ENCODE results near the gene LLGL1.
A peak's percentile ranks its signal among the peaks of the same experiment; 100 is the strongest.

LLGL1 gene

GRCh38 chr17:18248300-18248731, 22.9 kb downstream of the LLGL1 start:
- peaks cover 7% of the 10 kb centered on the region for H3K4me1 Mint-ChIP-seq
- peaks cover 48% of the 10 kb centered on the region for H3K36me3 Mint-ChIP-seq (ENCODE audit: low read depth)
- H3K4me3 Mint-ChIP-seq = peak overlapping the region in 2 of 3 experiments; percentile 52 to 69
- peak; percentile 58 to 68 (median 64) for TF ChIP-seq CTCF (IDR thresholded peaks at IDR 0.05; ENCODE audit: unreplicated experiment in 3 of 3)
- H3K27ac Mint-ChIP-seq = peak overlapping the region; percentile 37 to 65 (median 44)
- no peaks in the 10 kb centered on the region for H3K9me3 Mint-ChIP-seq
- H3K27me3 Mint-ChIP-seq (ENCODE audit: low read depth) = no peaks in the 10 kb centered on the region

- Mint-ChIP-seq H3K4me1 (peaks cover 7% of the 10 kb centered on the region), H3K9me3 (no peaks in the 10 kb centered on the region), H3K27ac (peak overlapping the region in 2 of 3 experiments; percentile 37 to 65), H3K4me3 (no peak overlapping the region), H3K27me3 (ENCODE audit: low read depth) (no peaks in the 10 kb centered on the region), H3K36me3 (ENCODE audit: low read depth) (peaks cover 48% of the 10 kb centered on the region)
- TF ChIP-seq CTCF (IDR thresholded peaks at IDR 0.05; ENCODE audit: unreplicated experiment in 3 of 3) = no peak
These were observed 23.4 kb downstream of the LLGL1 start for GRCh38 chr17:18248811-18249210.

GRCh38 chr17:18250259-18250658, 24.8 kb downstream of the LLGL1 start:
- no peak for TF ChIP-seq CTCF (IDR thresholded peaks at IDR 0.05; ENCODE audit: unreplicated experiment in 3 of 3)
- H3K9me3 Mint-ChIP-seq = no peaks in the 10 kb centered on the region
- no peak overlapping the region for H3K27ac Mint-ChIP-seq
- H3K4me1 Mint-ChIP-seq = peaks cover 7% of the 10 kb centered on the region
- H3K36me3 Mint-ChIP-seq (ENCODE audit: low read depth) = peaks cover 49% of the 10 kb centered on the region
- H3K27me3 Mint-ChIP-seq (ENCODE audit: low read depth) = no peaks in the 10 kb centered on the region
- H3K4me3 Mint-ChIP-seq = no peak overlapping the region

- H3K27me3 Mint-ChIP-seq (ENCODE audit: low read depth) = no peaks in the 10 kb centered on the region
- no peak overlapping the region for H3K27ac Mint-ChIP-seq
- H3K36me3 Mint-ChIP-seq (ENCODE audit: low read depth) = peaks cover 46% of the 10 kb centered on the region
- no peak overlapping the region for H3K4me3 Mint-ChIP-seq
- no peaks in the 10 kb centered on the region for H3K9me3 Mint-ChIP-seq
- peaks cover 7% of the 10 kb centered on the region for H3K4me1 Mint-ChIP-seq
- TF ChIP-seq CTCF (IDR thresholded peaks at IDR 0.05; ENCODE audit: unreplicated experiment in 3 of 3) = no peak
These were observed 25.3 kb downstream of the LLGL1 start for GRCh38 chr17:18250708-18251107.

- TF ChIP-seq CTCF (IDR thresholded peaks at IDR 0.05; ENCODE audit: unreplicated experiment in 3 of 3) = no peak
- Mint-ChIP-seq H3K27ac (no peak overlapping the region), H3K4me3 (no peak overlapping the region), H3K27me3 (ENCODE audit: low read depth) (no peaks in the 10 kb centered on the region), H3K4me1 (peaks cover 7% of the 10 kb centered on the region), H3K9me3 (no peaks in the 10 kb centered on the region), H3K36me3 (ENCODE audit: low read depth) (peaks cover 44% of the 10 kb centered on the region)
These were observed 25.8 kb downstream of the LLGL1 start for GRCh38 chr17:18251204-18251603.

GRCh38 chr17:18252160-18252559, 26.7 kb downstream of the LLGL1 start:
- Mint-ChIP-seq H3K4me1 (peaks cover 10% of the 10 kb centered on the region), H3K4me3 (no peak overlapping the region), H3K27ac (no peak overlapping the region), H3K36me3 (ENCODE audit: low read depth) (peaks cover 39% of the 10 kb centered on the region), H3K9me3 (no peaks in the 10 kb centered on the region), H3K27me3 (ENCODE audit: low read depth) (no peaks in the 10 kb centered on the region)
- TF ChIP-seq CTCF (IDR thresholded peaks at IDR 0.05; ENCODE audit: unreplicated experiment in 3 of 3) = no peak

Measured in nephron (organoid).